Raji (cell line): ENCODE measurements around the gene PDLIM1.

ENCODE experiments used
- POLR2A ChIP-seq: IDR thresholded peaks from 2 replicates; pipeline ENCODE4 v1.6.1; 2011; ENCODE audit warnings: low read depth, low read length, control low read depth; ENCODE audit not compliant: insufficient read depth

PDLIM1 gene

GRCh38 chr10:95290461-95291364 lies at the start of gene PDLIM1:
TSS of gene PDLIM1 (minus strand) at chr10:95291003. CDS start at chr10:95290915, 88 bp downstream.
- TF ChIP-seq POLR2A = no peak

- TF ChIP-seq POLR2A = no peak
Observed at GRCh38 chr10:95339863-95340262, 49.1 kb upstream of the PDLIM1 start.

- TF ChIP-seq POLR2A = no peak
Observed at GRCh38 chr10:95337423-95338160, 46.8 kb upstream of the PDLIM1 start.

- TF ChIP-seq POLR2A = no peak
Observed at GRCh38 chr10:95336702-95337101, 45.9 kb upstream of the PDLIM1 start.

- no peak for TF ChIP-seq POLR2A
Observed at GRCh38 chr10:95335933-95336699, 45.3 kb upstream of the PDLIM1 start.

GRCh38 chr10:95334805-95335144 lies 44.0 kb upstream of the PDLIM1 start:
- TF ChIP-seq POLR2A = no peak

- TF ChIP-seq POLR2A = no peak
Observed at GRCh38 chr10:95333997-95334804, 43.4 kb upstream of the PDLIM1 start.

- TF ChIP-seq POLR2A = no peak
Observed at GRCh38 chr10:95332666-95333249, 42.0 kb upstream of the PDLIM1 start.

- TF ChIP-seq POLR2A = no peak
Observed at GRCh38 chr10:95331596-95332130, 40.9 kb upstream of the PDLIM1 start.

- no peak for TF ChIP-seq POLR2A
Observed at GRCh38 chr10:95330966-95331453, 40.2 kb upstream of the PDLIM1 start.

- no peak for TF ChIP-seq POLR2A
Observed at GRCh38 chr10:95329296-95329695, 38.5 kb upstream of the PDLIM1 start.

- no peak for TF ChIP-seq POLR2A
Observed at GRCh38 chr10:95328013-95328412, 37.2 kb upstream of the PDLIM1 start.

GRCh38 chr10:95327367-95327766 lies 36.6 kb upstream of the PDLIM1 start:
- no peak for TF ChIP-seq POLR2A

- TF ChIP-seq POLR2A = no peak
Observed at GRCh38 chr10:95326396-95326795, 35.6 kb upstream of the PDLIM1 start.

- TF ChIP-seq POLR2A = no peak
Observed at GRCh38 chr10:95325863-95326262, 35.1 kb upstream of the PDLIM1 start.
